Measurements from ENCODE around the gene LRR1. TPM values are rescaled to one million over a fixed set of nuclear protein-coding genes. Genes with fewer than 3 reads are reported as not detected.

The LRR1 gene
- total RNA-seq, 4 donors from 2014 or later, result 5.2 to 8.9 (median 6.9) TPM

GRCh38 chr14:49634547-49635334, 36.0 kb downstream of the LRR1 start, which contains the start of gene DNAAF2:
DNAAF2 (minus strand) TSS chr14:49635244; CDS start chr14:49635149, 95 bp downstream.
- Histone ChIP-seq H3K27ac (peak within 1 kb of the TSS; percentile 66 to 98 (median 97)), H3K36me3 (no peaks in the 10 kb centered on the region), H3K9me3 (no peaks in the 10 kb centered on the region), H3K27me3 (no peaks in the 10 kb centered on the region), H3K4me1 (peaks cover 6 to 24% of the 10 kb centered on the region in 2 donors), H3K4me3 (replicated peaks in 1 of 3) (peak within 1 kb of the TSS; percentile 44 to 75 (median 72))
- TF ChIP-seq CTCF (IDR thresholded peaks at IDR 0.05), result no peak
- peak in 1 of 2 donors; percentile 10 for TF ChIP-seq POLR2A (IDR thresholded peaks at IDR 0.05)
- intact Hi-C loops (cut with DNase I), result loop anchor here (5.0 to 10.0 kb wide), 3 partner anchors 50 to 200 kb away; partner anchors contain the start of genes KLHDC2 and POLE2
- DNase-seq, result peak; percentile 64
- 1 to 3% methylated on average over 11 to 27 of the region's 80 CpGs for WGBS, 2 donors

GRCh38 chr14:49636866-49637265, 38.1 kb downstream of the LRR1 start:
- WGBS, 2 donors, result 90 to 98% methylated on average over 1 of the region's 1 CpG
- DNase-seq, result no peak
- Histone ChIP-seq H3K36me3 (no peaks in the 10 kb centered on the region), H3K27me3 (no peaks in the 10 kb centered on the region), H3K4me3 (replicated peaks in 1 of 3) (no peak overlapping the region), H3K9me3 (no peaks in the 10 kb centered on the region), H3K4me1 (peaks cover 5 to 17% of the 10 kb centered on the region in 2 donors), H3K27ac (no peak overlapping the region)
- TF ChIP-seq POLR2A (IDR thresholded peaks at IDR 0.05) (no peak), CTCF (IDR thresholded peaks at IDR 0.05) (no peak)
- intact Hi-C loops (cut with DNase I), result loop anchor here (5.0 to 10.0 kb wide), 3 partner anchors 48 to 198 kb away; partner anchors contain the start of genes KLHDC2 and POLE2

- intact Hi-C loops (cut with DNase I), result loop anchor here (5.0 to 10.0 kb wide), 3 partner anchors 47 to 197 kb away; partner anchors contain the start of genes KLHDC2 and POLE2
- Histone ChIP-seq H3K36me3 (no peaks in the 10 kb centered on the region), H3K9me3 (no peaks in the 10 kb centered on the region), H3K4me3 (replicated peaks in 1 of 3) (no peak overlapping the region), H3K4me1 (peaks cover 6 to 13% of the 10 kb centered on the region in 2 donors), H3K27ac (no peak overlapping the region), H3K27me3 (no peaks in the 10 kb centered on the region)
- TF ChIP-seq POLR2A (IDR thresholded peaks at IDR 0.05) (no peak), CTCF (IDR thresholded peaks at IDR 0.05) (no peak)
- no peak for DNase-seq
- 86 to 90% methylated on average over 3 of the region's 3 CpGs for WGBS, 2 donors
These were observed 38.9 kb downstream of the LRR1 start for GRCh38 chr14:49637534-49638078.

GRCh38 chr14:49640540-49641417, 42.0 kb downstream of the LRR1 start:
- DNase-seq, result no peak
- H3K4me3 ChIP-seq (replicated peaks in 1 of 3), result no peak overlapping the region
- 96 to 99% methylated on average over 7 of the region's 7 CpGs for WGBS, 2 donors
- intact Hi-C loops (cut with DNase I), result no loop called here
- peaks cover 6 to 9% of the 10 kb centered on the region in 2 donors for H3K4me1 ChIP-seq
- no peaks in the 10 kb centered on the region for H3K9me3 ChIP-seq
- H3K27ac ChIP-seq, result no peak overlapping the region
- TF ChIP-seq CTCF (IDR thresholded peaks at IDR 0.05) (no peak), POLR2A (IDR thresholded peaks at IDR 0.05) (no peak)
- H3K36me3 ChIP-seq, result no peaks in the 10 kb centered on the region
- no peaks in the 10 kb centered on the region for H3K27me3 ChIP-seq

All from thyroid gland (tissue), 4 donors.